Astrocyte (in vitro differentiated cells and primary cell): ENCODE results near the gene ZGRF1.
A peak's percentile ranks its signal among the peaks of the same experiment; 100 is the strongest.

Experiments
- EZH2 ChIP-seq: IDR thresholded peaks from 2 replicates; pipeline ENCODE4 v1.6.1; 2012; ENCODE audit warnings: mild to moderate bottlenecking, low read length, inconsistent platforms; ENCODE audit not compliant: insufficient read depth
- TF ChIP-seq, protein P1 (sequence below): IDR thresholded peaks from 2 replicates; pipeline ENCODE4 v1.5.1; 2011; ENCODE audit warnings: low read depth, mild to moderate bottlenecking, inconsistent platforms, low read length, moderate library complexity; ENCODE audit not compliant: insufficient read depth

GRCh38 chr4:112636688-112637551 is at the start of gene ZGRF1, which contains the start of gene LARP7:
- TF ChIP-seq, protein P1, sequence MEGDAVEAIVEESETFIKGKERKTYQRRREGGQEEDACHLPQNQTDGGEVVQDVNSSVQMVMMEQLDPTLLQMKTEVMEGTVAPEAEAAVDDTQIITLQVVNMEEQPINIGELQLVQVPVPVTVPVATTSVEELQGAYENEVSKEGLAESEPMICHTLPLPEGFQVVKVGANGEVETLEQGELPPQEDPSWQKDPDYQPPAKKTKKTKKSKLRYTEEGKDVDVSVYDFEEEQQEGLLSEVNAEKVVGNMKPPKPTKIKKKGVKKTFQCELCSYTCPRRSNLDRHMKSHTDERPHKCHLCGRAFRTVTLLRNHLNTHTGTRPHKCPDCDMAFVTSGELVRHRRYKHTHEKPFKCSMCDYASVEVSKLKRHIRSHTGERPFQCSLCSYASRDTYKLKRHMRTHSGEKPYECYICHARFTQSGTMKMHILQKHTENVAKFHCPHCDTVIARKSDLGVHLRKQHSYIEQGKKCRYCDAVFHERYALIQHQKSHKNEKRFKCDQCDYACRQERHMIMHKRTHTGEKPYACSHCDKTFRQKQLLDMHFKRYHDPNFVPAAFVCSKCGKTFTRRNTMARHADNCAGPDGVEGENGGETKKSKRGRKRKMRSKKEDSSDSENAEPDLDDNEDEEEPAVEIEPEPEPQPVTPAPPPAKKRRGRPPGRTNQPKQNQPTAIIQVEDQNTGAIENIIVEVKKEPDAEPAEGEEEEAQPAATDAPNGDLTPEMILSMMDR, result peak; percentile 68
- TF ChIP-seq EZH2, result no peak
